Neuronal stem cell (in vitro differentiated cells): ENCODE data around the gene OFD1.

Experiments
- DNase-seq: peaks from one replicate; pipeline ENCODE4 v3.0.0-alpha.2; 2013; ENCODE audit warnings: low spot score
- H2AFZ ChIP-seq: one replicate; pipeline ENCODE4 v1.6.1; 2013; ENCODE audit warnings: mild to moderate bottlenecking, low read length, inconsistent platforms
- H2AK5ac ChIP-seq: 2 replicates; pipeline ENCODE4 v1.6.1; 2013; ENCODE audit warnings: low read depth, mild to moderate bottlenecking, inconsistent platforms, low read length, moderate library complexity, mixed read lengths
- H2BK120ac ChIP-seq: 2 replicates; pipeline ENCODE4 v1.6.1; 2013; ENCODE audit warnings: low read depth, mild to moderate bottlenecking, inconsistent platforms, low read length, moderate library complexity, mixed read lengths
- H2BK12ac ChIP-seq: one replicate; pipeline ENCODE4 v1.6.1; 2013; ENCODE audit warnings: low read length, inconsistent platforms
- H2BK15ac ChIP-seq: 2 replicates; pipeline ENCODE4 v1.6.1; 2013; ENCODE audit warnings: mild to moderate bottlenecking, low read length, inconsistent platforms, mixed read lengths
- H2BK5ac ChIP-seq: one replicate; pipeline ENCODE4 v1.6.1; 2013; ENCODE audit warnings: inconsistent platforms, mild to moderate bottlenecking, low read length, moderate library complexity
- H3K14ac ChIP-seq: one replicate; pipeline ENCODE4 v1.6.1; 2013; ENCODE audit warnings: low read length, inconsistent platforms
- H3K18ac ChIP-seq: 2 replicates; pipeline ENCODE4 v1.6.1; 2013; ENCODE audit warnings: low read length, inconsistent platforms
- H3K23ac ChIP-seq: 2 replicates; pipeline ENCODE4 v1.6.1; 2013; ENCODE audit warnings: low read depth, mild to moderate bottlenecking, mixed read lengths, low read length, inconsistent platforms; ENCODE audit not compliant: poor library complexity
- H3K27ac ChIP-seq: replicated peaks from 3 replicates; pipeline ENCODE4 v1.5.1; 2013; ENCODE audit warnings: low read length, inconsistent platforms
- H3K27me3 ChIP-seq, 3 experiments: 2 replicates each; pipeline ENCODE4 v1.6.1; 2013; ENCODE audit warnings: low read length in 3 of 3, mild to moderate bottlenecking in 2 of 3, inconsistent platforms in 1 of 3, low read depth in 1 of 3, mixed read lengths in 1 of 3, moderate library complexity in 1 of 3; ENCODE audit not compliant: control insufficient read depth in 3 of 3, insufficient read depth in 3 of 3
- H3K36me3 ChIP-seq, 2 donors: replicated peaks in 1 of 2; 2 replicates each; pipeline ENCODE4 v1.6.1; 2013; ENCODE audit warnings: low read length in 2 of 2; ENCODE audit not compliant: control insufficient read depth in 2 of 2, insufficient read depth in 2 of 2
- H3K4ac ChIP-seq: 2 replicates; pipeline ENCODE4 v1.6.1; 2013; ENCODE audit warnings: inconsistent platforms, mild to moderate bottlenecking, low read length, moderate library complexity
- H3K4me1 ChIP-seq, 2 donors: 1 replicate in 1 of 2; 2 replicates in 1 of 2; pipeline ENCODE4 v1.6.1; 2013; ENCODE audit warnings: low read length in 2 of 2, low read depth in 1 of 2; ENCODE audit not compliant: control insufficient read depth in 2 of 2, insufficient read depth in 1 of 2
- H3K4me2 ChIP-seq: one replicate; pipeline ENCODE4 v1.6.1; 2013; ENCODE audit warnings: mild to moderate bottlenecking, low read length, inconsistent platforms; ENCODE audit not compliant: insufficient read depth, poor library complexity, severe bottlenecking
- H3K4me3 ChIP-seq, 2 donors: 2 replicates each; pipeline ENCODE4 v1.5.1; 2013; ENCODE audit warnings: low read length in 2 of 2, mild to moderate bottlenecking in 2 of 2, inconsistent platforms in 1 of 2, moderate library complexity in 1 of 2
- H3K79me1 ChIP-seq: one replicate; pipeline ENCODE4 v1.6.1; 2013; ENCODE audit warnings: low read depth, mild to moderate bottlenecking, inconsistent platforms, low read length, moderate library complexity
- H3K9ac ChIP-seq: one replicate; pipeline ENCODE4 v1.6.1; 2013; ENCODE audit warnings: mild to moderate bottlenecking, low read depth, low read length, inconsistent platforms; ENCODE audit not compliant: poor library complexity
- H3K9me3 ChIP-seq, 2 donors: replicated peaks in 1 of 2; 2 replicates each; pipeline versions ENCODE3 to v1.6.1; 2013; ENCODE audit warnings: low read length in 2 of 2, mild to moderate bottlenecking in 2 of 2, inconsistent platforms in 1 of 2, low read depth in 1 of 2, mixed read lengths in 1 of 2, moderate library complexity in 1 of 2; ENCODE audit not compliant: control insufficient read depth in 2 of 2, insufficient read depth in 1 of 2
- H4K8ac ChIP-seq: one replicate; pipeline ENCODE4 v1.6.1; 2013; ENCODE audit warnings: low read depth, mild to moderate bottlenecking, inconsistent platforms, low read length, moderate library complexity
- H4K91ac ChIP-seq: one replicate; pipeline ENCODE4 v1.6.1; 2013; ENCODE audit warnings: low read length, low read depth, mild to moderate bottlenecking, inconsistent platforms; ENCODE audit not compliant: poor library complexity
- WGBS, 2 donors: extraction: QIAGEN DNeasy Blood & Tissue Kit; methylation state at CpG; one replicate each; pipeline ENCODE4 v1.1.7; 2013; ENCODE audit warnings: missing lambda C conversion rate in 2 of 2, mixed read lengths in 1 of 2; ENCODE audit not compliant: insufficient read length in 2 of 2, insufficient replicate concordance in 1 of 2; ENCODE audit errors: extremely low coverage in 2 of 2; 5-methylcytosine and 5-hydroxymethylcytosine counted together

The OFD1 gene

GRCh38 chrX:13747836-13748235, 13.3 kb downstream of the OFD1 start:
- H3K36me3 ChIP-seq = peaks cover 9 to 78% of the 10 kb centered on the region in 2 donors
- no peak overlapping the region for H3K4ac ChIP-seq
- H3K9ac ChIP-seq = no peak overlapping the region
- H2BK120ac ChIP-seq = no peak overlapping the region
- H3K27ac ChIP-seq = no peak overlapping the region
- H4K8ac ChIP-seq = no peak overlapping the region
- no peak overlapping the region for H2AK5ac ChIP-seq
- H2BK15ac ChIP-seq = no peak overlapping the region
- H3K9me3 ChIP-seq = no peaks in the 10 kb centered on the region
- no peak overlapping the region for H4K91ac ChIP-seq
- no peaks in the 10 kb centered on the region for H3K4me1 ChIP-seq
- H3K23ac ChIP-seq = no peak overlapping the region
- H3K18ac ChIP-seq = no peak overlapping the region
- no peak for DNase-seq
- no peak overlapping the region for H2AFZ ChIP-seq
- WGBS, 2 donors = no CpG with 5 or more reads among the region's 2 CpGs
- H2BK12ac ChIP-seq = no peak overlapping the region
- H3K4me2 ChIP-seq = no peak overlapping the region
- H3K79me1 ChIP-seq = no peaks in the 10 kb centered on the region
- H2BK5ac ChIP-seq = no peak overlapping the region
- no peak overlapping the region for H3K4me3 ChIP-seq
- H3K14ac ChIP-seq = no peak overlapping the region
- H3K27me3 ChIP-seq = no peaks in the 10 kb centered on the region

DNA sequence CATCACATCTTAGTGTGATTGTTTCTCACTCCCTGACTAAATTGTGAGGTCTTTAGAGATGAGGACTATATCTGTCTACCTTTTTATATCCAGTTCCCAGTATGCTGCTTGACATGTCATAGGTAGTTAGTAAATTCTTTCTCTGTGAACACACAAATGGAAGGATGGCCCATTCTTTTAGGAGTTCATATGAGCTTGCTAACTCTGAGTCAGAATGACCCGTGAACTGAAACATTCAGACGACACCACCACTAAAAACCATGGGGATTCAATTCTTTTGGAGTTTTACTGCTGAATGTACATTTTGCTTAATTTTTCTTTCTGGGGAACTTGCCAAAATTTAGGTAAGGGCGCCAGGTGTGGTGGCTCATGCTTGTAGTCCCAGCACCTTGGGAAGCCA, 13.9 kb downstream of the OFD1 start:
- no peak overlapping the region for H2BK120ac ChIP-seq
- H3K9ac ChIP-seq = no peak overlapping the region
- no peak overlapping the region for H2BK5ac ChIP-seq
- H3K27ac ChIP-seq = no peak overlapping the region
- H4K8ac ChIP-seq = no peak overlapping the region
- H2BK15ac ChIP-seq = no peak overlapping the region
- no peak overlapping the region for H2AK5ac ChIP-seq
- no peaks in the 10 kb centered on the region for H3K27me3 ChIP-seq
- H3K18ac ChIP-seq = no peak overlapping the region
- H3K23ac ChIP-seq = no peak overlapping the region
- no peak overlapping the region for H3K4me3 ChIP-seq
- H3K14ac ChIP-seq = no peak overlapping the region
- WGBS, 2 donors = no CpG with 5 or more reads among the region's 3 CpGs
- H4K91ac ChIP-seq = no peak overlapping the region
- H3K4me2 ChIP-seq = no peak overlapping the region
- no peak for DNase-seq
- peaks cover 9 to 79% of the 10 kb centered on the region in 2 donors for H3K36me3 ChIP-seq
- H3K4me1 ChIP-seq = no peaks in the 10 kb centered on the region
- no peaks in the 10 kb centered on the region for H3K9me3 ChIP-seq
- no peak overlapping the region for H2BK12ac ChIP-seq
- H3K79me1 ChIP-seq = no peaks in the 10 kb centered on the region
- no peak overlapping the region for H2AFZ ChIP-seq
- no peak overlapping the region for H3K4ac ChIP-seq

DNA sequence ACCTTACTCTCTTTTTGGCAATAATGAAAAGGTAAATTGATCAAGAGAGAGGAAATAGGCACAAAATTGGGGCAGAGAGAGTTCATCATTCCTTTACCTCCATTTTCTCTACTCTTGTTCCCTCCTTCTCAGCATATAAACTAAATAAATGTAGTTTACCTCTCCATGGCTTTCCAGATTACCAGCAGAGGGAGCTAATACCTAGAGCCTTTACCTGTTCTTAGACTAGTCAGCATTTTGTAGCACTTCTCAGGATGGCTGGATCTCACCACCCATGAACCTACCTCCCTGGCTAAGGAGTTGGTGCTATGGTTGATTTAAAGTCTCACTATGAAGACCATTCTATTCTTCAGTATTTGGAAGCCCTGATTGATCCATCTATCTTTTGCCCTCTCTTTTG, 15.7 kb downstream of the OFD1 start:
- Histone ChIP-seq H3K9ac (no peak overlapping the region), H2BK15ac (no peak overlapping the region), H3K36me3 (peaks cover 5 to 77% of the 10 kb centered on the region in 2 donors), H2BK5ac (no peak overlapping the region), H3K18ac (no peak overlapping the region), H3K9me3 (no peaks in the 10 kb centered on the region), H2AK5ac (no peak overlapping the region), H3K4me3 (no peak overlapping the region), H3K27me3 (no peaks in the 10 kb centered on the region), H3K23ac (no peak overlapping the region), H2BK120ac (no peak overlapping the region), H2BK12ac (no peak overlapping the region), H4K91ac (no peak overlapping the region), H3K14ac (no peak overlapping the region), H3K4me1 (no peaks in the 10 kb centered on the region), H3K27ac (no peak overlapping the region), H3K4me2 (no peak overlapping the region), H3K79me1 (no peaks in the 10 kb centered on the region), H4K8ac (no peak overlapping the region), H3K4ac (no peak overlapping the region), H2AFZ (no peak overlapping the region)
- DNase-seq = no peak

GRCh38 chrX:13750812-13751211, 16.3 kb downstream of the OFD1 start:
- Histone ChIP-seq H3K4me3 (no peak overlapping the region), H2AK5ac (no peak overlapping the region)

More at GRCh38 chrX:13750812-13751211, 16.3 kb downstream of the OFD1 start:
- H3K14ac ChIP-seq = no peak overlapping the region
- no peak overlapping the region for H3K4me2 ChIP-seq
- H2AFZ ChIP-seq = no peak overlapping the region
- H3K4ac ChIP-seq = no peak overlapping the region
- no peak overlapping the region for H2BK120ac ChIP-seq
- H3K36me3 ChIP-seq = peaks cover 5 to 75% of the 10 kb centered on the region in 2 donors
- H3K27me3 ChIP-seq = no peaks in the 10 kb centered on the region
- no peak overlapping the region for H4K91ac ChIP-seq
- no peak overlapping the region for H3K27ac ChIP-seq
- no peak overlapping the region for H2BK12ac ChIP-seq
- no peak overlapping the region for H3K9ac ChIP-seq
- H3K23ac ChIP-seq = no peak overlapping the region
- H3K18ac ChIP-seq = no peak overlapping the region
- no peak overlapping the region for H2BK15ac ChIP-seq
- no peak overlapping the region for H4K8ac ChIP-seq
- DNase-seq = no peak
- no peaks in the 10 kb centered on the region for H3K79me1 ChIP-seq
- H3K9me3 ChIP-seq = no peaks in the 10 kb centered on the region
- no peak overlapping the region for H2BK5ac ChIP-seq
- H3K4me1 ChIP-seq = no peaks in the 10 kb centered on the region
